HCT116 (cell line): ENCODE data around the gene SNHG17. TPM values are rescaled to one million over a fixed set of nuclear protein-coding genes. Genes with fewer than 3 reads are reported as not detected.
A peak's percentile ranks its signal among the peaks of the same experiment; 100 is the strongest.

Experiments used
- ATAC-seq: fragments of 200-7000 bp; cut with Tn5 transposase; 2 replicates; pipeline ENCODE4 v1.9.1; 2020; ENCODE audit warnings: mild to moderate bottlenecking, moderate library complexity
- BruUV-seq: library from RNA; stranded (reverse); fragments of 400-500 nt; replicated peaks from 2 replicates; lab custom pipeline; 2021; lab: Mats Ljungman, UMichigan
- CTCF ChIA-PET: fragments of 300-600 bp; sonication (Branson Sonifier 250); formaldehyde crosslinking; loops from one replicate; lab custom pipeline; 2021; ENCODE audit warnings: antibody characterized with exemption; lab: Charles Lee
- POLR2A ChIA-PET: fragments of 300-600, 350-600 bp; sonication (Branson Sonifier 250); formaldehyde crosslinking; loops from one replicate; lab custom pipeline; 2021; ENCODE audit warnings: antibody characterized with exemption; lab: Charles Lee
- RAD21 ChIA-PET, 2 experiments: fragments of 300-600 bp; sonication (Branson Sonifier 250); formaldehyde crosslinking; loops; one replicate each; lab custom pipeline; 2023; ENCODE audit warnings: low total read pairs in 2 of 2; ENCODE audit not compliant: uncharacterized antibody in 2 of 2, unreplicated experiment in 2 of 2, low non-redundant PET in 1 of 2; lab: Charles Lee
- DNase-seq: peaks from one replicate; pipeline ENCODE4 v3.0.0-alpha.2; 2010; ENCODE audit warnings: low read depth, low spot score
- H2AFZ ChIP-seq: fragments of 200-600 bp; shearing (Covaris generic), sonication (generic); 2 replicates; pipeline ENCODE4 v1.6.1; 2017; ENCODE audit warnings: low read depth, mixed run types, mixed read lengths, antibody characterized with exemption, low read length; ENCODE audit not compliant: poor library complexity, severe bottlenecking
- H3K27ac ChIP-seq: 2 replicates; pipeline ENCODE4 v1.5.1; 2012; ENCODE audit warnings: low read depth, low read length
- H3K27me3 ChIP-seq: fragments of 200-600 bp; sonication (generic); 2 replicates; pipeline ENCODE4 v1.6.1; 2016; ENCODE audit warnings: mixed run types, low read length, mixed read lengths; ENCODE audit not compliant: insufficient read depth
- H3K36me3 ChIP-seq, 2 experiments: fragments of 200-500 bp in 1 of 2; fragments of 200-600 bp in 1 of 2; sonication (Bioruptor generic) in 1 of 2; sonication (generic) in 1 of 2; 2 replicates each; pipeline versions ENCODE4 v1.5.1 to v1.6.1; 2014 to 2016; ENCODE audit warnings: low read length in 2 of 2, inconsistent platforms in 1 of 2, mixed read lengths in 1 of 2, mixed run types in 1 of 2; ENCODE audit not compliant: insufficient read depth in 2 of 2, control insufficient read depth in 1 of 2
- H3K4me1 ChIP-seq, 2 experiments: fragments of 200-600 bp in 1 of 2; sonication (generic) in 1 of 2; 2 replicates each; pipeline versions ENCODE4 v1.5.1 to v1.6.1; 2012 to 2017; ENCODE audit warnings: low read length in 2 of 2, inconsistent platforms in 1 of 2, mild to moderate bottlenecking in 1 of 2, mixed read lengths in 1 of 2, mixed run types in 1 of 2, moderate library complexity in 1 of 2; ENCODE audit not compliant: insufficient read depth in 2 of 2, control insufficient read depth in 1 of 2
- H3K4me2 ChIP-seq: fragments of 200-600 bp; sonication (generic); 2 replicates; pipeline ENCODE4 v1.6.1; 2017; ENCODE audit warnings: mixed run types, low read length, mixed read lengths
- H3K4me3 ChIP-seq, 2 experiments: fragments of 200-600 bp in 1 of 2; sonication (generic) in 1 of 2; replicated peaks in 1 of 2; 2 replicates each; pipeline ENCODE4 v1.5.1; 2011 to 2016; ENCODE audit warnings: low read length in 2 of 2, control low read depth in 1 of 2, low read depth in 1 of 2, mild to moderate bottlenecking in 1 of 2, mixed read lengths in 1 of 2, mixed run types in 1 of 2
- H3K79me2 ChIP-seq: fragments of 200-600 bp; sonication (generic); 2 replicates; pipeline ENCODE4 v1.6.1; 2017; ENCODE audit warnings: mild to moderate bottlenecking, mixed run types, low read length, moderate library complexity, mixed read lengths; ENCODE audit not compliant: insufficient read depth
- H3K9ac ChIP-seq: fragments of 200-600 bp; sonication (generic); 2 replicates; pipeline ENCODE4 v1.6.1; 2016; ENCODE audit warnings: low read length, mixed read lengths
- H3K9me2 ChIP-seq: fragments of 200-600 bp; sonication (generic), shearing (Covaris generic); 2 replicates; pipeline ENCODE4 v1.6.1; 2017; ENCODE audit warnings: mixed run types, mild to moderate bottlenecking, moderate library complexity; ENCODE audit not compliant: insufficient read depth
- H3K9me3 ChIP-seq, 2 experiments: fragments of 200-500 bp in 1 of 2; fragments of 200-600 bp in 1 of 2; sonication (Bioruptor generic) in 1 of 2; sonication (generic) in 1 of 2; 2 replicates each; pipeline ENCODE4 v1.6.1; 2014 to 2017; ENCODE audit warnings: low read length in 2 of 2, mixed read lengths in 2 of 2, inconsistent platforms in 1 of 2, low read depth in 1 of 2, mild to moderate bottlenecking in 1 of 2, mixed run types in 1 of 2, moderate library complexity in 1 of 2; ENCODE audit not compliant: control insufficient read depth in 1 of 2, insufficient read depth in 1 of 2
- H4K20me1 ChIP-seq: fragments of 200-600 bp; sonication (generic), shearing (Covaris generic); 2 replicates; pipeline ENCODE4 v1.6.1; 2017; ENCODE audit warnings: mixed run types, mild to moderate bottlenecking, moderate library complexity; ENCODE audit not compliant: insufficient read depth
- CEBPB ChIP-seq: IDR thresholded peaks from 2 replicates; pipeline ENCODE4 v1.6.1; 2012; ENCODE audit warnings: low read depth
- EZH2 ChIP-seq: fragments of 200-600 bp; sonication (generic); IDR thresholded peaks from 2 replicates; pipeline ENCODE4 v1.6.1; 2017; ENCODE audit warnings: antibody characterized with exemption, mixed run types
- JUND ChIP-seq: IDR thresholded peaks from 2 replicates; pipeline ENCODE4 v1.6.1; 2012
- SP1 ChIP-seq: IDR thresholded peaks from 2 replicates; pipeline ENCODE4 v1.6.1; 2012; ENCODE audit warnings: low read depth
- intact Hi-C: fragments of 100-400 bp; cut with micrococcal nuclease; formaldehyde crosslinking; loops from 2 replicates; pipeline ENCODE4 v1.10.0; 2022
- total RNA-seq: library from RNA; stranded (reverse); gene quantifications from one replicate; pipeline ENCODE4 v1.2.1, GENCODE V29; 2021; ENCODE audit not compliant: unreplicated experiment
- TF ChIP-seq, protein P1 (sequence below): IDR thresholded peaks from 2 replicates; pipeline ENCODE4 v1.6.1; 2012

Gene SNHG17
- total RNA-seq, 1 experiment from 2014 or later, result 65.7 TPM

DNA sequence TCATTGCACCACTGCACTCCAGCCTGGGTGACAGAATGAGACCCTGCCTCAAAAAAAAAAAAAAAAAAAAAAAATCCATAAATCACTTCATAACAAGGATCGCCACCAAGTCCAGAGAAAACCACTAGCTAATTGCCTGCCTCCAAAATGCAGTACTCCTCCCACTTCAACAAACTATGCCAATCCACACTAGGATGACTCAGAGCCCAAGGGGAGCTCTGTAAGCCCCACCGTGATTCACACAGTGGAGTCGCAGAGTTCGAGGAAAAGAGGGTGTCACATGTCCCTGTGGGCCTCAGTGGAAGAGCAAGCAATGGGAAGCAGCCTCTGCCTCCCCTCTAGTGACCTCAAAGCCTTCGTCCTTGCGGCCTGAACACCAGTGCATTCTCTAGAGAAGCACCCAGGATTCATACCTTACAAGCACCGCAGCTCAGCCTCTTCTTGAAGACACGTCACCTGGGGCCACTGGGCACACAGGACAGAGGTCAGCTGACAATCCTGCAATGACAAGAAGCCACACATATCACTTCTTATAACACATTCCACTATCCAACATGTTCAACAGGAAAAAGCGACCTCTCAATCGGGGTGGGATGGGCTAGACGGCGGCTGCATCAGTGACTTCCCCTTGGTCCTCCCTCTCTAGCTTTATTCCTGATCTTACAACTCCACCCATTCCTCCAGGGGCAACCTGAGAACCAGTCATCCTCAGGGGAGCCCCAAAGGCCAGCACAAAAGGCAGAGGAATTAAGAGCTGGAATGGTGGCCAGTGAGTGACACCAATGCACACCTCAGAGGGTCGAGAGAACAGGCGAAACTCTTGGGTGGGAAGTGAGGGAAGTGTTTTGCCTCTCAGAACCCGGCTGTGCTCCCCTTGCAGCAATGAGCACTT is 8.9 kb downstream of the SNHG17 start:
- intact Hi-C loops, result no loop called here
- TF ChIP-seq JUND (no peak), CEBPB (no peak)
- TF ChIP-seq, all 23 proteins: peak for 0
- Histone ChIP-seq H3K9me2 (no peaks in the 10 kb centered on the region), H3K79me2 (peaks cover 100% of the 10 kb centered on the region), H3K4me3 (no peak overlapping the region), H3K4me2 (no peak overlapping the region), H3K36me3 (peaks cover 83 to 90% of the 10 kb centered on the region in 2 experiments), H4K20me1 (peaks cover 75% of the 10 kb centered on the region; the same call in 1 of the 2 replicates), H3K4me1 (no peaks in the 10 kb centered on the region), H3K27ac (no peak overlapping the region), H3K9me3 (no peaks in the 10 kb centered on the region), H3K9ac (no peak overlapping the region), H3K27me3 (no peaks in the 10 kb centered on the region), H2AFZ (no peak overlapping the region)
- DNase-seq (no peak), ATAC-seq (0 out of 2 replicates have a peak, but pooled peaks have one; percentile 5)
- BruUV-seq, result no TSS peak
- ChIA-PET RAD21 (no interaction called here), CTCF (no interaction called here), POLR2A (no interaction called here)

DNA sequence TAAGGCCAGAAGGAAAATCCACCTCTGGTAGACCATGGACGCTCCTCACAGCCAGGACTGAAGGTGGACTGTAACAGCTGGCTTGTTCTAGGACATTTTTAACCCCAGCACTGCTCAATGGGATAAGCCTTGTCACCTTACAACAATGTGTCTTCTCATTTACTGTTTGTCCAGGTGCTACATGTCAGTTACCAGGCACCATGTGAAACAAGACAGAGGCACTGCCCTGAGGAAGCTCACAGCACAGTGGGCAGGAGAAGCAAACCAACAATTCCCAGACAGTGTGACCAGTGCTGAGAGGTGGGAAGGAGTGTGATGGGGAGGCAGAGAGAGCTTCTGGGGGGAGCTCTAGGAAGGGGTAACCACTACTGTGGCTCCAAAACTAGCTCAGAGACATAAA is 10.7 kb downstream of the SNHG17 start:
- RAD21 ChIA-PET, result no interaction called here
- no peak overlapping the region for H3K4me2 ChIP-seq
- intact Hi-C loops, result no loop called here

More for the DNA sequence above, 10.7 kb downstream of the SNHG17 start:
- no peaks in the 10 kb centered on the region for H3K4me1 ChIP-seq
- CTCF ChIA-PET, result no interaction called here
- H3K4me3 ChIP-seq, result no peak overlapping the region
- TF ChIP-seq SP1, result no peak
- no peak for TF ChIP-seq EZH2
- TF ChIP-seq, protein P1, sequence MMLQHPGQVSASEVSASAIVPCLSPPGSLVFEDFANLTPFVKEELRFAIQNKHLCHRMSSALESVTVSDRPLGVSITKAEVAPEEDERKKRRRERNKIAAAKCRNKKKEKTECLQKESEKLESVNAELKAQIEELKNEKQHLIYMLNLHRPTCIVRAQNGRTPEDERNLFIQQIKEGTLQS, result no peak
- POLR2A ChIA-PET, result interaction anchor here (1.0 to 1.7 kb wide), 2 partner anchors 10 to 11 kb away, joined by 3 to 6 read pairs; partner anchors contain the start of gene SNHG17
- no peaks in the 10 kb centered on the region for H3K9me2 ChIP-seq
- no peak overlapping the region for H2AFZ ChIP-seq
- no peaks in the 10 kb centered on the region for H3K27me3 ChIP-seq
- ATAC-seq (no peak), DNase-seq (no peak)
- no TSS peak for BruUV-seq
- H3K79me2 ChIP-seq, result peaks cover 82% of the 10 kb centered on the region
- H3K27ac ChIP-seq, result no peak overlapping the region
- H4K20me1 ChIP-seq, result peaks cover 62% of the 10 kb centered on the region; the same call in 1 of the 2 replicates
- peaks cover 84 to 96% of the 10 kb centered on the region in 2 experiments for H3K36me3 ChIP-seq
- H3K9ac ChIP-seq, result no peak overlapping the region
- H3K9me3 ChIP-seq, result no peaks in the 10 kb centered on the region
